Heart left ventricle (tissue), 16 donors: ENCODE data around the gene M6PR. TPM values are rescaled to one million over a fixed set of nuclear protein-coding genes. Genes with fewer than 3 reads are reported as not detected.

Experiments used
- ATAC-seq, 4 donors: fragments of 200-7000 bp; cut with Tn5 transposase; one replicate each; pipeline ENCODE4 v1.9.1; 2020 to 2022; ENCODE audit warnings: moderate library complexity in 4 of 4, mild to moderate bottlenecking in 3 of 4, moderate number of reproducible peaks in 1 of 4
- DNase-seq, 5 donors: peaks; one replicate each; pipeline ENCODE4 v3.0.0-alpha.2; 2020
- H3K27ac ChIP-seq, 12 donors: fragments of 200-600 bp; sonication (generic) in 4 of 12; one replicate each; pipeline versions ENCODE4 v1.5.0 to v1.8.0; 2016 to 2022; ENCODE audit warnings: mild to moderate bottlenecking in 2 of 12
- H3K27me3 ChIP-seq, 9 donors: fragments of 200-600 bp; sonication (generic) in 2 of 9; one replicate each; pipeline versions ENCODE4 v1.5.1 to v1.8.0; 2016 to 2022; ENCODE audit warnings: mild to moderate bottlenecking in 3 of 9
- H3K36me3 ChIP-seq, 9 donors: fragments of 200-600 bp; sonication (generic) in 2 of 9; one replicate each; pipeline versions ENCODE4 v1.5.0 to v1.8.0; 2018 to 2022; ENCODE audit warnings: mild to moderate bottlenecking in 2 of 9
- H3K4me1 ChIP-seq, 12 donors: fragments of 200-600 bp; sonication (generic) in 4 of 12; one replicate each; pipeline versions ENCODE4 v1.5.0 to v1.8.0; 2016 to 2022; ENCODE audit warnings: mild to moderate bottlenecking in 3 of 12
- H3K4me3 ChIP-seq, 12 donors: fragments of 200-600 bp; sonication (generic) in 4 of 12; one replicate each; pipeline versions ENCODE4 v1.5.0 to v1.8.0; 2017 to 2022; ENCODE audit warnings: mild to moderate bottlenecking in 9 of 12, moderate library complexity in 4 of 12
- H3K9me3 ChIP-seq, 12 donors: fragments of 200-600 bp; sonication (generic) in 4 of 12; one replicate each; pipeline versions ENCODE4 v1.5.0 to v1.8.0; 2016 to 2022; ENCODE audit warnings: mild to moderate bottlenecking in 1 of 12
- POLR2A ChIP-seq, 2 donors: fragments of 450-650 bp; IDR thresholded peaks; one replicate each; pipeline ENCODE4 v1.6.1; 2017; ENCODE audit warnings: antibody characterized with exemption in 2 of 2, mild to moderate bottlenecking in 2 of 2, moderate library complexity in 2 of 2
- WGBS, 4 donors: extraction: QIAGEN DNeasy Blood & Tissue Kit in 2 of 4; methylation state at CpG; one replicate each; pipeline versions ENCODE4 v1.1.5 to v1.1.7; 2013 to 2018; 5-methylcytosine and 5-hydroxymethylcytosine counted together
- intact Hi-C, 10 donors: fragments of 100-400 bp; cut with DNase I; formaldehyde crosslinking; loops; one replicate each; pipeline versions ENCODE4 v1.11.1 to v1.14.2; 2022
- polyA plus RNA-seq, 2 donors: library from polyadenylated mRNA; stranded (reverse); fragments of 200-250 nt; gene quantifications; one replicate each; pipeline ENCODE4 v1.2.3, GENCODE V29; 2013
- total RNA-seq, 9 donors: library from RNA; depleted of rRNA in 2 of 9; stranded (reverse); fragments of >200 nt in 2 of 9; fragmentation: NEBNext Ultra II Directional in 3 of 9; extraction: Animal tissue kit (Norgen Biotek cat#: 25700) in 3 of 9; gene quantifications; one replicate each; pipeline versions ENCODE4 v1.1.0 to v1.2.4, GENCODE V29; 2016 to 2023
- TF ChIP-seq, protein P1 (sequence below), 12 donors: fragments of 200-600 bp; sonication (generic) in 4 of 12; IDR thresholded peaks; one replicate each; pipeline versions ENCODE4 v1.5.0 to v1.8.0; 2018 to 2022; ENCODE audit warnings: antibody characterized with exemption in 12 of 12, mild to moderate bottlenecking in 5 of 12
- donor health status: ischemic (EF 13 %, LVEDD 7.1; RV severe dilation, severe dysfunction).
- donor health status: healthy with polysubstance abuse.
- donor health status: DM: no; HTN: yes; CAD: no.
- donor health status: DM: no; HTN: no; CAD: no.
- donor health status: ischemic (EF 25% LVEDD 6.9; RV normal size, moderate dysfunction).
- donor health status: ischemic (EF 25% LVEDD 5.7; RV mildly dilated, moderate dysfunction).
- donor health status: healthy.
- donor health status: DM: yes; HTN: yes; CAD: no.
- donor health status: ischemic (EF 35%, LVEDD 5.7; RV mildly dilated, moderate dysfunction).
- donor health status: nonischemic (EF 11% LVEDD 7.7; RV severe dilation, severe dysfunction).
- donor health status: DM: yes; HTN: yes; CAD: no.
- donor health status: PGD.
- donor health status: ischemic (EF 29% LVEDD 5.4; RV normal size, mild dysfunction).
- donor health status: nonischemic (EF 23%, LVEDD 6.1; RV moderate dilation, normal function).

Gene M6PR
- total and polyA plus RNA-seq, 11 donors = 58.7 to 150 (median 101) TPM

DNA sequence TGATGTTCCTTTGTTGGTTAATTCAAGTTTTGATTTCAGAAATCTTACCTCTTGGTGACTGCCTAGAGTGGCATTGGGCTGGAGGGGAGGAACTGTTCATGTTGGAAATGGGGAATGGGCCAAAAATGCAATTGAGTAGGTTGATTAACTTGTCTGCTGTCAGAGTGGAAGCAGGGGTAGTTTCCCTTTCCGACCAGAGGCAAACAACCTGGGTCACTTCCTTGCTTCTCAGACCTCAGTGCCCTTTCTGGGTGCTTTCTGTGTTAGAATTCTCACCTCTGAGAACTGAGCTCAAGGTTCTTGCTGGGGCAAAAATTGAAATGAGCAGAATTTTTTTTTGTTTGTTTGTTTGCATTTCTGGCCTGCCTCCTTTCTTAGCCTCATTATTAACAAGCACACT, 2.3 kb upstream of the M6PR start:
- Histone ChIP-seq H3K27ac (peak overlapping the region in 1 of 12 donors; percentile 98), H3K36me3 (peaks cover 0 to 3% (median 0%) of the 10 kb centered on the region in 9 donors), H3K4me1 (peaks cover 0 to 49% (median 19%) of the 10 kb centered on the region in 12 donors), H3K4me3 (peak overlapping the region in 2 of 12 donors; percentile 72 to 90), H3K9me3 (peaks cover 0 to 9% (median 0%) of the 10 kb centered on the region in 12 donors), H3K27me3 (no peaks in the 10 kb centered on the region)
- DNase-seq (no peak), ATAC-seq (no peak)
- WGBS, 4 donors = 61 to 92% (median 79%) methylated on average over 1 of the region's 1 CpG
- TF ChIP-seq, protein P1, sequence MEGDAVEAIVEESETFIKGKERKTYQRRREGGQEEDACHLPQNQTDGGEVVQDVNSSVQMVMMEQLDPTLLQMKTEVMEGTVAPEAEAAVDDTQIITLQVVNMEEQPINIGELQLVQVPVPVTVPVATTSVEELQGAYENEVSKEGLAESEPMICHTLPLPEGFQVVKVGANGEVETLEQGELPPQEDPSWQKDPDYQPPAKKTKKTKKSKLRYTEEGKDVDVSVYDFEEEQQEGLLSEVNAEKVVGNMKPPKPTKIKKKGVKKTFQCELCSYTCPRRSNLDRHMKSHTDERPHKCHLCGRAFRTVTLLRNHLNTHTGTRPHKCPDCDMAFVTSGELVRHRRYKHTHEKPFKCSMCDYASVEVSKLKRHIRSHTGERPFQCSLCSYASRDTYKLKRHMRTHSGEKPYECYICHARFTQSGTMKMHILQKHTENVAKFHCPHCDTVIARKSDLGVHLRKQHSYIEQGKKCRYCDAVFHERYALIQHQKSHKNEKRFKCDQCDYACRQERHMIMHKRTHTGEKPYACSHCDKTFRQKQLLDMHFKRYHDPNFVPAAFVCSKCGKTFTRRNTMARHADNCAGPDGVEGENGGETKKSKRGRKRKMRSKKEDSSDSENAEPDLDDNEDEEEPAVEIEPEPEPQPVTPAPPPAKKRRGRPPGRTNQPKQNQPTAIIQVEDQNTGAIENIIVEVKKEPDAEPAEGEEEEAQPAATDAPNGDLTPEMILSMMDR (IDR thresholded peaks at IDR 0.05) = no peak
- no peak for TF ChIP-seq POLR2A (IDR thresholded peaks at IDR 0.05)
- intact Hi-C loops = loop anchor here in 9 of 10 donors (2.0 to 5.0 kb wide), 7 partner anchors 37 to 89 kb away; partner anchors contain the start of gene PHC1 (in 1 of the 9)

GRCh38 chr12:8950702-8951478, 1.4 kb upstream of the M6PR start:
- DNase-seq = no peak
- Histone ChIP-seq H3K27me3 (no peaks in the 10 kb centered on the region), H3K4me3 (peak overlapping the region; percentile 52 to 96 (median 82)), H3K27ac (peak overlapping the region in 11 of 12 donors; percentile 93 to 99 (median 97)), H3K9me3 (peaks cover 0 to 9% (median 0%) of the 10 kb centered on the region in 12 donors), H3K4me1 (peaks cover 0 to 57% (median 19%) of the 10 kb centered on the region in 12 donors), H3K36me3 (peaks cover 0 to 12% (median 5%) of the 10 kb centered on the region in 9 donors)
- no peak for ATAC-seq
- no peak for TF ChIP-seq POLR2A (IDR thresholded peaks at IDR 0.05)
- TF ChIP-seq, protein P1 (IDR thresholded peaks at IDR 0.05) = peak in 1 of 12 donors; percentile 8
- 23 to 33% (median 26%) methylated on average over 9 of the region's 9 CpGs for WGBS, 4 donors
- intact Hi-C loops = loop anchor here in 9 of 10 donors (1.0 to 5.0 kb wide), 8 partner anchors 36 to 90 kb away; partner anchors contain the start of gene PHC1 (in 1 of the 9)

- H3K4me3 ChIP-seq = peak overlapping the region; percentile 52 to 96 (median 82)
- no peaks in the 10 kb centered on the region for H3K27me3 ChIP-seq
- H3K4me1 ChIP-seq = peaks cover 0 to 57% (median 20%) of the 10 kb centered on the region in 12 donors
- WGBS, 4 donors = 0 to 2% (median 0%) methylated on average over 7 of the region's 7 CpGs
- ATAC-seq (no peak), DNase-seq (no peak)
- peaks cover 0 to 9% (median 0%) of the 10 kb centered on the region in 12 donors for H3K9me3 ChIP-seq
- peak overlapping the region; percentile 93 to 99 (median 98) for H3K27ac ChIP-seq
- H3K36me3 ChIP-seq = peaks cover 0 to 19% (median 11%) of the 10 kb centered on the region in 9 donors
- TF ChIP-seq, protein P1 (IDR thresholded peaks at IDR 0.05) = peak in 2 of 12 donors; percentile 15 to 17
- TF ChIP-seq POLR2A (IDR thresholded peaks at IDR 0.05) = no peak
- intact Hi-C loops = loop anchor here in 9 of 10 donors (1.0 to 5.0 kb wide), 8 partner anchors 35 to 91 kb away; partner anchors contain the start of gene PHC1 (in 1 of the 9)
Measured at GRCh38 chr12:8950221-8950527, 729 bp upstream of the M6PR start.
